ENCODE results near the gene SLC46A1. TPM values are rescaled to one million over a fixed set of nuclear protein-coding genes. Genes with fewer than 3 reads are reported as not detected.

SLC46A1 gene
- total and polyA plus RNA-seq, 9 of the 15 experiments (the other 6 are each of a cell fraction or from before 2014, with no cell fraction given): 0.24 to 5.5 (median 3.1) TPM

- TF ChIP-seq CUX1 (CRISPR knock-in tag; IDR thresholded peaks at IDR 0.05) (no peak), HCFC1 (IDR thresholded peaks at IDR 0.05; ENCODE audit: low read depth, low read length) (peak; percentile 26; the same call in 1 of the 2 replicates), MEF2A (IDR thresholded peaks at IDR 0.05; ENCODE audit: control insufficient read depth, low read depth, low read length) (no peak), GABPB1 (CRISPR knock-in tag; IDR thresholded peaks at IDR 0.05) (no peak), SRSF1 (IDR thresholded peaks at IDR 0.05; ENCODE audit: low read depth, low read length) (no peak), ATF1 (CRISPR knock-in tag; IDR thresholded peaks at IDR 0.05) (no peak), ATF1 (tag; IDR thresholded peaks at IDR 0.05) (peak; percentile 46; the same call in 1 of the 2 replicates), CREM (IDR thresholded peaks at IDR 0.05; ENCODE audit: low read depth) (peak; percentile 72), ZNF444 (CRISPR knock-in tag; IDR thresholded peaks at IDR 0.05) (no peak), ZBTB17 (CRISPR knock-in tag; IDR thresholded peaks at IDR 0.05) (peak; percentile 81), MCM2 (IDR thresholded peaks at IDR 0.05; ENCODE audit: low read depth) (no peak), RBBP5 (IDR thresholded peaks at IDR 0.05; ENCODE audit: borderline replicate concordance, insufficient read depth, low read length, poor library complexity, severe bottlenecking) (peak; percentile 38), HNRNPH1 (optimal IDR thresholded peaks at IDR 0.05; ENCODE audit: low read depth, low read length) (no peak), XRCC3 (IDR thresholded peaks at IDR 0.05) (no peak), HDAC2 (IDR thresholded peaks at IDR 0.05) (no peak), MCM3 (IDR thresholded peaks at IDR 0.05) (no peak), TFAP4 (CRISPR knock-in tag; IDR thresholded peaks at IDR 0.05; ENCODE audit: borderline replicate concordance) (peak; percentile 53; the same call in 1 of the 2 replicates), CHD2 (IDR thresholded peaks at IDR 0.05; ENCODE audit: low read depth, low read length) (peak; percentile 19; the same call in 1 of the 2 replicates), SNRNP70 (optimal IDR thresholded peaks at IDR 0.05; ENCODE audit: low read depth, low read length) (no peak), ZNF175 (CRISPR knock-in tag; IDR thresholded peaks at IDR 0.05; ENCODE audit: low read depth) (no peak), GABPA (tag; conservative IDR thresholded peaks at IDR 0.05; ENCODE audit: low read depth) (peak; percentile 39; the same call in 1 of the 2 replicates), HMBOX1 (IDR thresholded peaks at IDR 0.05) (no peak), ZNF140 (CRISPR knock-in tag; IDR thresholded peaks at IDR 0.05) (no peak), ZNF165 (CRISPR knock-in tag; IDR thresholded peaks at IDR 0.05; ENCODE audit: borderline replicate concordance) (no peak)
Measured at GRCh38 chr17:28384281-28385036, 21.6 kb downstream of the SLC46A1 start (continued).

Measured in K562 (cell line).